HEK293 (cell line): Measurements from ENCODE around the gene VPS13D.

Experiments
- FEZF1 ChIP-seq: fragments of 450-650 bp; formaldehyde crosslinking; IDR thresholded peaks from 2 replicates; pipeline ENCODE4 v1.5.1; 2016; ENCODE audit warnings: missing biosample characterization, missing genetic modification characterization
- KLF16 ChIP-seq: fragments of 450-650 bp; formaldehyde crosslinking; IDR thresholded peaks from 2 replicates; pipeline ENCODE4 v1.5.1; 2017; ENCODE audit warnings: missing biosample characterization, missing genetic modification characterization
- SCRT1 ChIP-seq: fragments of 450-650 bp; formaldehyde crosslinking; IDR thresholded peaks from 2 replicates; pipeline ENCODE4 v1.5.1; 2016; ENCODE audit warnings: missing biosample characterization, missing genetic modification characterization, borderline replicate concordance
- ZBTB20 ChIP-seq: fragments of 450-650 bp; formaldehyde crosslinking; IDR thresholded peaks from 2 replicates; pipeline ENCODE4 v1.5.1; 2016; ENCODE audit warnings: missing biosample characterization, missing genetic modification characterization
- ZNF175 ChIP-seq: fragments of 450-650 bp; formaldehyde crosslinking; IDR thresholded peaks from 2 replicates; pipeline ENCODE4 v1.5.1; 2016; ENCODE audit warnings: missing biosample characterization, missing genetic modification characterization
- ZNF19 ChIP-seq: fragments of 450-650 bp; formaldehyde crosslinking; IDR thresholded peaks from 2 replicates; pipeline ENCODE4; 2016; ENCODE audit warnings: missing biosample characterization, missing genetic modification characterization, low read depth
- ZNF274 ChIP-seq, 2 experiments: fragments of 200-500 bp in 1 of 2; fragments of 450-650 bp in 1 of 2; sonication (Bioruptor generic) in 1 of 2; formaldehyde crosslinking in 1 of 2; IDR thresholded peaks; 2 replicates each; pipeline versions ENCODE4 v1.5.1 to v1.6.1; 2014 to 2016; ENCODE audit warnings: borderline replicate concordance in 1 of 2, inconsistent platforms in 1 of 2, low read length in 1 of 2, missing biosample characterization in 1 of 2, missing genetic modification characterization in 1 of 2
- ZNF350 ChIP-seq: fragments of 450-650 bp; formaldehyde crosslinking; IDR thresholded peaks from 2 replicates; pipeline ENCODE4 v1.5.0; 2017; ENCODE audit warnings: missing biosample characterization, mild to moderate bottlenecking, missing genetic modification characterization
- ZNF621 ChIP-seq: fragments of 450-650 bp; formaldehyde crosslinking; IDR thresholded peaks from 2 replicates; pipeline ENCODE4 v1.5.1; 2017; ENCODE audit warnings: missing biosample characterization, missing genetic modification characterization
- TF ChIP-seq, protein P1 (sequence below): fragments of 450-650 bp; formaldehyde crosslinking; IDR thresholded peaks from 2 replicates; pipeline ENCODE4 v1.5.1; 2016; ENCODE audit warnings: missing biosample characterization, missing genetic modification characterization, low read depth
- TF ChIP-seq, protein P2 (sequence below): fragments of 450-650 bp; formaldehyde crosslinking; IDR thresholded peaks from 2 replicates; pipeline ENCODE4 v1.5.1; 2016; ENCODE audit warnings: missing biosample characterization, missing genetic modification characterization
- TF ChIP-seq, protein P3 (sequence below): IDR thresholded peaks from 2 replicates; pipeline ENCODE4 v1.6.1; 2011; ENCODE audit warnings: mild to moderate bottlenecking, low read depth, low read length, borderline replicate concordance

DNA sequence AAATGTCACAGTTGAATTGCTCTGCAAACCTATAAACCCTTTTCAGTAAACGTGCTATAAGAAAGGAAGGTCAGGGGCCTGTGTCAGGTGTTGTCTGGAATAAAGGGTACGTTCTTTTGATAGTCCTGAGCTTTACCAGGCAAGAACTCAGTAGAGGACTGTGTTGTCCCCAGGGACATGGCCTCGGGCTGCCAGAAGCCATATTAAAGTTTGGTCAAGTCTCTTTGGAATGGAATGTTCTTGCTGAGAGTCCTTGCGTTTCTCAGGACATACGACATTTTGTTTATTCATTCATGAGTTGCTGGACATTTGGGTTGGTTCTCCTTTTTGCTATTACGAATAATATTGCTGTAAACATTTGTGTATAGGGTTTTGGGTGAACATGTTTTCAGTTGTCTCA is 16.8 kb downstream of the VPS13D start:
- TF ChIP-seq ZNF175 (no peak), ZNF350 (tag by site-specific recombination) (no peak), ZBTB20 (tag by site-specific recombination) (no peak), ZNF19 (tag by site-specific recombination) (no peak), ZNF274 (IDR thresholded peaks at IDR 0.05; ENCODE audit: low read length) (no peak), ZNF274 (tag by site-specific recombination; IDR thresholded peaks at IDR 0.05; ENCODE audit: borderline replicate concordance) (no peak), FEZF1 (tag by site-specific recombination) (no peak), ZNF621 (tag by site-specific recombination) (no peak), SCRT1 (no peak), KLF16 (tag by site-specific recombination) (no peak)
- TF ChIP-seq, protein P1, sequence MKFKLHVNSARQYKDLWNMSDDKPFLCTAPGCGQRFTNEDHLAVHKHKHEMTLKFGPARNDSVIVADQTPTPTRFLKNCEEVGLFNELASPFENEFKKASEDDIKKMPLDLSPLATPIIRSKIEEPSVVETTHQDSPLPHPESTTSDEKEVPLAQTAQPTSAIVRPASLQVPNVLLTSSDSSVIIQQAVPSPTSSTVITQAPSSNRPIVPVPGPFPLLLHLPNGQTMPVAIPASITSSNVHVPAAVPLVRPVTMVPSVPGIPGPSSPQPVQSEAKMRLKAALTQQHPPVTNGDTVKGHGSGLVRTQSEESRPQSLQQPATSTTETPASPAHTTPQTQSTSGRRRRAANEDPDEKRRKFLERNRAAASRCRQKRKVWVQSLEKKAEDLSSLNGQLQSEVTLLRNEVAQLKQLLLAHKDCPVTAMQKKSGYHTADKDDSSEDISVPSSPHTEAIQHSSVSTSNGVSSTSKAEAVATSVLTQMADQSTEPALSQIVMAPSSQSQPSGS = no peak
- TF ChIP-seq, protein P2, sequence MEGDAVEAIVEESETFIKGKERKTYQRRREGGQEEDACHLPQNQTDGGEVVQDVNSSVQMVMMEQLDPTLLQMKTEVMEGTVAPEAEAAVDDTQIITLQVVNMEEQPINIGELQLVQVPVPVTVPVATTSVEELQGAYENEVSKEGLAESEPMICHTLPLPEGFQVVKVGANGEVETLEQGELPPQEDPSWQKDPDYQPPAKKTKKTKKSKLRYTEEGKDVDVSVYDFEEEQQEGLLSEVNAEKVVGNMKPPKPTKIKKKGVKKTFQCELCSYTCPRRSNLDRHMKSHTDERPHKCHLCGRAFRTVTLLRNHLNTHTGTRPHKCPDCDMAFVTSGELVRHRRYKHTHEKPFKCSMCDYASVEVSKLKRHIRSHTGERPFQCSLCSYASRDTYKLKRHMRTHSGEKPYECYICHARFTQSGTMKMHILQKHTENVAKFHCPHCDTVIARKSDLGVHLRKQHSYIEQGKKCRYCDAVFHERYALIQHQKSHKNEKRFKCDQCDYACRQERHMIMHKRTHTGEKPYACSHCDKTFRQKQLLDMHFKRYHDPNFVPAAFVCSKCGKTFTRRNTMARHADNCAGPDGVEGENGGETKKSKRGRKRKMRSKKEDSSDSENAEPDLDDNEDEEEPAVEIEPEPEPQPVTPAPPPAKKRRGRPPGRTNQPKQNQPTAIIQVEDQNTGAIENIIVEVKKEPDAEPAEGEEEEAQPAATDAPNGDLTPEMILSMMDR (tag by site-specific recombination) = no peak
- TF ChIP-seq, protein P3, sequence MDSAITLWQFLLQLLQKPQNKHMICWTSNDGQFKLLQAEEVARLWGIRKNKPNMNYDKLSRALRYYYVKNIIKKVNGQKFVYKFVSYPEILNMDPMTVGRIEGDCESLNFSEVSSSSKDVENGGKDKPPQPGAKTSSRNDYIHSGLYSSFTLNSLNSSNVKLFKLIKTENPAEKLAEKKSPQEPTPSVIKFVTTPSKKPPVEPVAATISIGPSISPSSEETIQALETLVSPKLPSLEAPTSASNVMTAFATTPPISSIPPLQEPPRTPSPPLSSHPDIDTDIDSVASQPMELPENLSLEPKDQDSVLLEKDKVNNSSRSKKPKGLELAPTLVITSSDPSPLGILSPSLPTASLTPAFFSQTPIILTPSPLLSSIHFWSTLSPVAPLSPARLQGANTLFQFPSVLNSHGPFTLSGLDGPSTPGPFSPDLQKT = no peak
